A673 (cell line): Measurements from ENCODE around the gene MFF. TPM values are rescaled to one million over a fixed set of nuclear protein-coding genes. Genes with fewer than 3 reads are reported as not detected.

Experiments used
- BruUV-seq: library from RNA; stranded (reverse); fragments of 400-500 nt; replicated peaks from 2 replicates; lab custom pipeline; 2021; lab: Mats Ljungman, UMichigan
- CTCF ChIA-PET: fragments of 300-600 bp; sonication (Branson Sonifier 250); formaldehyde crosslinking; loops from one replicate; lab custom pipeline; 2022; ENCODE audit warnings: antibody characterized with exemption; lab: Charles Lee
- POLR2A ChIA-PET: fragments of 300-600 bp; sonication (Branson Sonifier 250); formaldehyde crosslinking; loops from one replicate; lab custom pipeline; 2022; ENCODE audit warnings: antibody characterized with exemption; ENCODE audit not compliant: low non-redundant PET; lab: Charles Lee
- DNase-seq: peaks from one replicate; pipeline ENCODE4 v3.0.0-alpha.2; 2015; ENCODE audit warnings: low spot score
- H3K27ac ChIP-seq: fragments of 200-600 bp; sonication (generic); 2 replicates; pipeline ENCODE4 v1.5.1; 2016; ENCODE audit warnings: mixed run types, low read depth, mild to moderate bottlenecking, mixed read lengths, antibody characterized with exemption, low read length; ENCODE audit not compliant: poor library complexity, severe bottlenecking
- H3K27me3 ChIP-seq: fragments of 200-600 bp; sonication (generic); replicated peaks from 2 replicates; pipeline ENCODE4 v1.6.1; 2017; ENCODE audit warnings: mixed run types, low read depth, mild to moderate bottlenecking, mixed read lengths, antibody characterized with exemption, low read length; ENCODE audit not compliant: insufficient read depth, poor library complexity
- H3K36me3 ChIP-seq: fragments of 200-600 bp; sonication (generic); 2 replicates; pipeline ENCODE4 v1.6.1; 2016; ENCODE audit warnings: mixed run types, mild to moderate bottlenecking, mixed read lengths, antibody characterized with exemption, low read length; ENCODE audit not compliant: insufficient read depth, poor library complexity, severe bottlenecking
- H3K4me1 ChIP-seq: fragments of 200-600 bp; sonication (generic); 2 replicates; pipeline ENCODE4 v1.6.1; 2017; ENCODE audit warnings: mixed run types, mild to moderate bottlenecking, mixed read lengths, antibody characterized with exemption, low read length; ENCODE audit not compliant: insufficient read depth, poor library complexity, severe bottlenecking
- H3K4me3 ChIP-seq: fragments of 200-600 bp; sonication (generic); 2 replicates; pipeline ENCODE4 v1.5.1; 2016; ENCODE audit warnings: low read depth, mixed run types, mild to moderate bottlenecking, mixed read lengths, low read length; ENCODE audit not compliant: poor library complexity, severe bottlenecking
- H3K9me3 ChIP-seq: fragments of 200-600 bp; sonication (generic); 2 replicates; pipeline ENCODE4 v1.6.1; 2016; ENCODE audit warnings: mixed run types, low read depth, mild to moderate bottlenecking, mixed read lengths, antibody characterized with exemption, low read length; ENCODE audit not compliant: poor library complexity, severe bottlenecking
- EZH2 ChIP-seq: fragments of 200-600 bp; sonication (generic); IDR thresholded peaks from 2 replicates; pipeline ENCODE4 v1.6.1; 2017; ENCODE audit warnings: borderline replicate concordance, low read depth, mild to moderate bottlenecking, mixed read lengths, antibody characterized with exemption, low read length; ENCODE audit not compliant: poor library complexity, severe bottlenecking
- intact Hi-C: fragments of 100-400 bp; cut with micrococcal nuclease; formaldehyde crosslinking; loops from one replicate; pipeline ENCODE4 v1.10.0; 2022; ENCODE audit not compliant: unreplicated experiment
- total RNA-seq: library from RNA; stranded (reverse); gene quantifications from 2 replicates; pipeline ENCODE4 v1.2.3, GENCODE V29; 2021
- TF ChIP-seq, protein P1 (sequence below): fragments of 300-800, 200-600 bp; sonication (generic); conservative IDR thresholded peaks from 2 replicates; pipeline ENCODE4 v1.5.1; 2017; ENCODE audit warnings: low read depth, mild to moderate bottlenecking, antibody characterized with exemption, low read length, moderate library complexity, mixed read lengths

The MFF gene
- total RNA-seq, 1 experiment from 2014 or later: 113 TPM

GRCh38 chr2:227295806-227296205 lies 29.2 kb upstream of the MFF start:
- H3K27me3 ChIP-seq: no peaks in the 10 kb centered on the region
- H3K9me3 ChIP-seq: no peaks in the 10 kb centered on the region
- ChIA-PET POLR2A (no interaction called here), CTCF (no interaction called here)
- no peak overlapping the region for H3K27ac ChIP-seq
- no peaks in the 10 kb centered on the region for H3K4me1 ChIP-seq
- TF ChIP-seq, protein P1, sequence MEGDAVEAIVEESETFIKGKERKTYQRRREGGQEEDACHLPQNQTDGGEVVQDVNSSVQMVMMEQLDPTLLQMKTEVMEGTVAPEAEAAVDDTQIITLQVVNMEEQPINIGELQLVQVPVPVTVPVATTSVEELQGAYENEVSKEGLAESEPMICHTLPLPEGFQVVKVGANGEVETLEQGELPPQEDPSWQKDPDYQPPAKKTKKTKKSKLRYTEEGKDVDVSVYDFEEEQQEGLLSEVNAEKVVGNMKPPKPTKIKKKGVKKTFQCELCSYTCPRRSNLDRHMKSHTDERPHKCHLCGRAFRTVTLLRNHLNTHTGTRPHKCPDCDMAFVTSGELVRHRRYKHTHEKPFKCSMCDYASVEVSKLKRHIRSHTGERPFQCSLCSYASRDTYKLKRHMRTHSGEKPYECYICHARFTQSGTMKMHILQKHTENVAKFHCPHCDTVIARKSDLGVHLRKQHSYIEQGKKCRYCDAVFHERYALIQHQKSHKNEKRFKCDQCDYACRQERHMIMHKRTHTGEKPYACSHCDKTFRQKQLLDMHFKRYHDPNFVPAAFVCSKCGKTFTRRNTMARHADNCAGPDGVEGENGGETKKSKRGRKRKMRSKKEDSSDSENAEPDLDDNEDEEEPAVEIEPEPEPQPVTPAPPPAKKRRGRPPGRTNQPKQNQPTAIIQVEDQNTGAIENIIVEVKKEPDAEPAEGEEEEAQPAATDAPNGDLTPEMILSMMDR: no peak
- TF ChIP-seq EZH2: no peak
- DNase-seq: no peak
- intact Hi-C loops: no loop called here
- no peaks in the 10 kb centered on the region for H3K36me3 ChIP-seq
- BruUV-seq: no TSS peak
- H3K4me3 ChIP-seq: no peak overlapping the region

DNA sequence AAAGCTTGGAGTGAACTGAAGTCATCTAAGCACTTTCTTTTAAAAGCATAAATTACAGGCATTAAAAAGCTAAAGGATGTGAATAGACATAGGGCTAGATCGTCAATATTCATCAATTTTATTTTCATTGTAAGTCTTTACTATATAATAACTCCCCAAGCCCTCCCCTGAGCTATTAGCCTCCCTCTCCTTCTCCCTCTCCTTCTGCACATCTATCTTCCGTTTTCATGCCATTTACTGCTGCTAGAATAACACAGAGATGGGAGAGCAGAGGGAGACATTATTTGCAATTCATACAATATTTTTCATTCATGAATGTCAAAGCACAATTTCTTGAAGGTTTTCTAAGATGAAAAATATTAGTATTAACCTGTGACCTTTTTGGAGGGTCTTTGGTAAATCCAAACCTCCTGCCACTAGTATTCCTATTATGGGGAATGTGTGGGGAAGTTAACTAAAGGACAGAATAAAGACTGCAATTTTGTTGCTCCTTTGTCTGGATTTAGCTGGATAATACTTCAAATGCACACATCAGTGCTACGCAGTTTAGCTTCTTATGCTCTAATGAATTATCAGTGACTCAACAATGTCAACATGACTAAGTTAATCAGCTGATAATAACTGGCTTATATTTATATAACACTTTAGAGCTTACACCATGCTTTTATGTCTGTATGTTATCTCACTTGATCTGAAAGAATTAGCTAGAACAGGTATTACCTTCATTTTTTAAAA lies 28.2 kb upstream of the MFF start:
- H3K9me3 ChIP-seq: no peaks in the 10 kb centered on the region
- BruUV-seq: no TSS peak
- no peaks in the 10 kb centered on the region for H3K36me3 ChIP-seq
- no peaks in the 10 kb centered on the region for H3K4me1 ChIP-seq
- H3K27me3 ChIP-seq: no peaks in the 10 kb centered on the region
- H3K4me3 ChIP-seq: no peak overlapping the region
- TF ChIP-seq, protein P1: no peak
- no peak for TF ChIP-seq EZH2
- DNase-seq: no peak
- intact Hi-C loops: no loop called here
- H3K27ac ChIP-seq: no peak overlapping the region
- ChIA-PET POLR2A (no interaction called here), CTCF (no interaction called here)

DNA sequence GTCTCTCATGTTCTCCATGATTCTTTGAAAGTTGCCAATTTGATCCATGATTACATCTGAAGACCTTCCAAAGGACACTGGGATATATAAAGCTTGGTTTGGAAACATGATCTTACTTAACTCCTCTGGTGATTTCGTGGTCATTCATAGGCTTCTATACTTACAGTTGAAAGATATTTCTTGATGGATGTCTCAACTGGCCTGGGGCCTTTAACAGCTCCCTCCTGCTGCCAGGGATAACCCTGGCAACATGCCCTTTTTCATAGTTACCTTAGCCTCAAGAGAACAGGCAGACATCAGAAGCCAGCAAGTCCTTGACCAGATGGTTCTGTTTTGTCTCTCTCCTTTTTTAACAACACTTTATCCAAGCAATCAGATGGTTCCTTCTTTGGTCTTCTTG lies 23.5 kb upstream of the MFF start:
- intact Hi-C loops: no loop called here
- H3K4me3 ChIP-seq: no peak overlapping the region
- H3K27ac ChIP-seq: no peak overlapping the region
- CTCF ChIA-PET: no interaction called here
- H3K36me3 ChIP-seq: no peaks in the 10 kb centered on the region
- H3K4me1 ChIP-seq: no peaks in the 10 kb centered on the region
- DNase-seq: no peak
- TF ChIP-seq, protein P1: no peak
- no peak for TF ChIP-seq EZH2
- no peaks in the 10 kb centered on the region for H3K9me3 ChIP-seq
- POLR2A ChIA-PET: no interaction called here
- H3K27me3 ChIP-seq: no peaks in the 10 kb centered on the region
- no TSS peak for BruUV-seq
